GM23338 (cell line): ENCODE results near the gene EYA4. TPM values are rescaled to one million over a fixed set of nuclear protein-coding genes. Genes with fewer than 3 reads are reported as not detected.

ENCODE experiments used
- ATAC-seq: fragments of 200-7000 bp; cut with Tn5 transposase; 3 replicates; pipeline ENCODE4 v1.9.1; 2020
- DNase-seq: peaks from one replicate; pipeline ENCODE4 v3.0.0-alpha.2; 2015; ENCODE audit warnings: low spot score
- H2AFZ ChIP-seq: fragments of 200-600 bp; sonication (generic); 2 replicates; pipeline ENCODE4 v1.8.0; 2016; ENCODE audit warnings: antibody characterized with exemption, mild to moderate bottlenecking, moderate library complexity
- H3F3A ChIP-seq: fragments of 200-600 bp; sonication (generic); replicated peaks from 2 replicates; pipeline ENCODE4 v1.8.0; 2017; ENCODE audit warnings: antibody characterized with exemption, mixed run types, low read depth
- H3K27ac ChIP-seq: fragments of 200-600 bp; sonication (generic); 2 replicates; pipeline ENCODE4 v1.6.1; 2016; ENCODE audit warnings: low read depth
- H3K27me3 ChIP-seq: fragments of 200-600 bp; sonication (generic); 2 replicates; pipeline ENCODE4 v1.8.0; 2016; ENCODE audit warnings: mild to moderate bottlenecking, mixed run types, moderate library complexity; ENCODE audit not compliant: insufficient read depth
- H3K36me3 ChIP-seq: fragments of 200-600 bp; sonication (generic); 2 replicates; pipeline ENCODE4 v1.8.0; 2016; ENCODE audit warnings: mild to moderate bottlenecking; ENCODE audit not compliant: insufficient read depth
- H3K4me1 ChIP-seq: fragments of 200-600 bp; sonication (generic); 2 replicates; pipeline ENCODE4 v1.8.0; 2016; ENCODE audit warnings: mild to moderate bottlenecking, moderate library complexity; ENCODE audit not compliant: insufficient read depth
- H3K4me2 ChIP-seq: fragments of 200-600 bp; sonication (generic); 2 replicates; pipeline ENCODE4 v1.7.1; 2017; ENCODE audit warnings: mixed run types
- H3K4me3 ChIP-seq: fragments of 200-600 bp; sonication (generic); 2 replicates; pipeline ENCODE4 v1.6.1; 2016; ENCODE audit warnings: mixed run types
- H3K79me2 ChIP-seq: fragments of 200-600 bp; sonication (generic); replicated peaks from 2 replicates; pipeline ENCODE4 v1.8.0; 2017; ENCODE audit warnings: mild to moderate bottlenecking; ENCODE audit not compliant: insufficient read depth
- H3K9me2 ChIP-seq: fragments of 200-600 bp; sonication (generic); 2 replicates; pipeline ENCODE4 v1.8.0; 2017; ENCODE audit not compliant: insufficient read depth
- H4K20me1 ChIP-seq: fragments of 200-600 bp; sonication (generic); replicated peaks from 2 replicates; pipeline ENCODE4 v1.8.0; 2017; ENCODE audit warnings: mild to moderate bottlenecking; ENCODE audit not compliant: insufficient read depth
- H3K27ac Mint-ChIP-seq: 2 replicates; pipeline ENCODE4 v1.8.0; 2020; ENCODE audit warnings: inconsistent platforms, mild to moderate bottlenecking, moderate library complexity, mixed read lengths
- H3K27me3 Mint-ChIP-seq: 3 replicates; pipeline ENCODE4 v1.8.0; 2022; ENCODE audit warnings: low read depth, mild to moderate bottlenecking, moderate library complexity, mixed read lengths, inconsistent platforms; ENCODE audit not compliant: insufficient read depth, poor library complexity
- H3K36me3 Mint-ChIP-seq: 3 replicates; pipeline ENCODE4 v1.8.0; 2021; ENCODE audit warnings: low read depth, mild to moderate bottlenecking, inconsistent platforms, moderate library complexity, mixed read lengths
- H3K4me1 Mint-ChIP-seq: 3 replicates; pipeline ENCODE4 v1.8.0; 2020; ENCODE audit warnings: mild to moderate bottlenecking, inconsistent platforms, mixed read lengths
- H3K4me3 Mint-ChIP-seq: 3 replicates; pipeline ENCODE4 v1.8.0; 2021; ENCODE audit warnings: moderate library complexity, mild to moderate bottlenecking, inconsistent platforms, mixed read lengths
- H3K9me3 Mint-ChIP-seq: 3 replicates; pipeline ENCODE4 v1.8.0; 2020; ENCODE audit warnings: moderate library complexity, mild to moderate bottlenecking, inconsistent platforms, mixed read lengths
- CREB1 ChIP-seq: fragments of 250-450 bp; sonication (Bioruptor Pico); IDR thresholded peaks from 2 replicates; pipeline ENCODE4 v1.5.0; 2020; ENCODE audit warnings: low read depth, mild to moderate bottlenecking, moderate library complexity
- CTCF ChIP-seq, 2 experiments: fragments of 200-600 bp in 1 of 2; sonication (generic) in 1 of 2; conservative IDR thresholded peaks; 2 replicates each; pipeline versions ENCODE4 v1.5.1 to v1.6.1; 2016 to 2017; ENCODE audit warnings: antibody characterized with exemption in 2 of 2, low read depth in 2 of 2, mild to moderate bottlenecking in 2 of 2, moderate library complexity in 1 of 2
- ETS1 ChIP-seq: IDR thresholded peaks from 2 replicates; pipeline ENCODE4 v1.6.1; 2016; ENCODE audit warnings: antibody characterized with exemption
- EZH2 ChIP-seq: fragments of 200-600 bp; sonication (generic); IDR thresholded peaks from one replicate; pipeline ENCODE4 v1.8.0; 2017; ENCODE audit warnings: antibody characterized with exemption, mild to moderate bottlenecking, low read depth; ENCODE audit not compliant: unreplicated experiment
- EZH2phosphoT487 ChIP-seq: fragments of 200-600 bp; sonication (generic); IDR thresholded peaks from one replicate; pipeline ENCODE4 v1.8.1; 2018; ENCODE audit warnings: antibody characterized with exemption; ENCODE audit not compliant: unreplicated experiment
- JUNB ChIP-seq: IDR thresholded peaks from one replicate; pipeline ENCODE4 v1.6.1; 2016; ENCODE audit warnings: antibody characterized with exemption; ENCODE audit not compliant: unreplicated experiment
- NANOG ChIP-seq: IDR thresholded peaks from 2 replicates; pipeline ENCODE4 v1.6.1; 2016; ENCODE audit warnings: antibody characterized with exemption, borderline replicate concordance
- POLR2AphosphoS5 ChIP-seq: IDR thresholded peaks from 2 replicates; pipeline ENCODE4 v1.6.1; 2016; ENCODE audit warnings: antibody characterized with exemption, low read depth
- REST ChIP-seq: IDR thresholded peaks from one replicate; pipeline ENCODE4 v1.6.1; 2018; ENCODE audit warnings: antibody characterized with exemption; ENCODE audit not compliant: unreplicated experiment
- STAT1 ChIP-seq: IDR thresholded peaks from one replicate; pipeline ENCODE4 v1.6.1; 2016; ENCODE audit warnings: antibody characterized with exemption; ENCODE audit not compliant: unreplicated experiment
- ZNF114 ChIP-seq: fragments of 250-450 bp; sonication (Bioruptor Pico); IDR thresholded peaks from 2 replicates; pipeline ENCODE4 v1.5.0; 2020; ENCODE audit warnings: mild to moderate bottlenecking, moderate library complexity
- ZNF331 ChIP-seq: fragments of 250-450 bp; sonication (Bioruptor Pico); IDR thresholded peaks from 2 replicates; pipeline ENCODE4 v1.5.0; 2020; ENCODE audit warnings: low read depth, mild to moderate bottlenecking, moderate library complexity
- polyA plus RNA-seq: library from polyadenylated mRNA; unstranded; fragments of >200 nt; fragmentation: Nextera tagmentation; extraction: Ambion mirVana; gene quantifications from 2 replicates; pipeline ENCODE4 v1.2.1, GENCODE V29; 2016
- total RNA-seq: library from RNA; depleted of rRNA; stranded (reverse); fragments of >200 nt; shearing (Covaris generic); gene quantifications from 2 replicates; pipeline ENCODE4 v1.2.3, GENCODE V29; 2014

The EYA4 gene
- total and polyA plus RNA-seq, 2 experiments from 2014 or later = 0.05 to 0.21 TPM

- no peak for TF ChIP-seq REST
- no peak for TF ChIP-seq CREB1 (CRISPR knock-in tag)
- no peak for TF ChIP-seq POLR2AphosphoS5
- TF ChIP-seq ETS1 = no peak
- no peak for TF ChIP-seq ZNF331
- no peak for TF ChIP-seq EZH2phosphoT487
- TF ChIP-seq ZNF114 (CRISPR knock-in tag) = no peak
- TF ChIP-seq STAT1 = no peak
- no peak for TF ChIP-seq NANOG
Measured at GRCh38 chr6:133337308-133337707, 96.2 kb downstream of the EYA4 start (continued).

GRCh38 chr6:133339543-133340384, 98.6 kb downstream of the EYA4 start:
- Mint-ChIP-seq H3K9me3 (no peaks in the 10 kb centered on the region), H3K4me1 (peaks cover 3% of the 10 kb centered on the region; the same call in 2 of the 3 replicates), H3K36me3 (no peaks in the 10 kb centered on the region), H3K27me3 (peaks cover 1% of the 10 kb centered on the region), H3K4me3 (no peak overlapping the region), H3K27ac (no peak overlapping the region)
- Histone ChIP-seq H3K27ac (no peak overlapping the region), H3K36me3 (no peaks in the 10 kb centered on the region), H3K4me3 (no peak overlapping the region), H2AFZ (peak overlapping the region; percentile 61; the same call in 1 of the 2 replicates), H3K79me2 (no peaks in the 10 kb centered on the region), H3K9me2 (no peaks in the 10 kb centered on the region), H3K4me1 (no peaks in the 10 kb centered on the region; the same call in 1 of the 2 replicates), H3K27me3 (no peaks in the 10 kb centered on the region), H3F3A (no peaks in the 10 kb centered on the region), H3K4me2 (no peak overlapping the region), H4K20me1 (no peaks in the 10 kb centered on the region)
- no peak for DNase-seq
- no peak for ATAC-seq
- TF ChIP-seq ZNF114 (CRISPR knock-in tag) = no peak
- TF ChIP-seq STAT1 = no peak
- TF ChIP-seq CTCF (conservative IDR thresholded peaks at IDR 0.05; ENCODE audit: low read depth in 2 of 2) = no peak
- no peak for TF ChIP-seq NANOG
- TF ChIP-seq EZH2 = no peak
- no peak for TF ChIP-seq CREB1 (CRISPR knock-in tag)
- no peak for TF ChIP-seq REST
- TF ChIP-seq POLR2AphosphoS5 = no peak
- TF ChIP-seq EZH2phosphoT487 = no peak
- TF ChIP-seq JUNB = no peak
- TF ChIP-seq ZNF331 = no peak
- TF ChIP-seq ETS1 = no peak
